Measurements from ENCODE around the gene SLX9. TPM values are rescaled to one million over a fixed set of nuclear protein-coding genes. Genes with fewer than 3 reads are reported as not detected.
"Not testable (repeated sequence)": the region's sequence is repeated elsewhere in the genome, so short reads cannot be mapped to it uniquely, and the experiment has no call there.

The SLX9 gene
- total and polyA plus RNA-seq, 3 experiments from 2014 or later = 14.3 to 71.1 (median 68.1) TPM

DNA sequence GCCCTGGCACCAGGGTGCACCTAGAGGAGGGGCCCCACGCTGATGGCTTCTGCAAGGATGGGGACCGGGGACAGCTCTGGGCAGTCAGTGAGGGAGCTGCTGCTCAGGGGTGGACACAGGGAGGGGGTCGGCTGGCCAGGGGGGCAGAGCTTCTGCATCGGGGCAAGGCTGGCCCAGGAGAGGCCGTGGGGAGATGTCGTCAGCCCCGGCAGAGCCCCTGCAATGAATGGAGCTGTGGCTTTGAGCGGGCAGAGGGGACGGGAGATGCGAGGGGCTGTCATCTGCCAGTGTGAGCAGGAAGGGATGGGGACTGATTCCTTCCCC, 31.8 kb downstream of the SLX9 start:
- POLR2A ChIA-PET = no interaction called here
- peak overlapping the region in 2 of 8 donors; percentile 51 to 89 for H3K27ac Mint-ChIP-seq

DNA sequence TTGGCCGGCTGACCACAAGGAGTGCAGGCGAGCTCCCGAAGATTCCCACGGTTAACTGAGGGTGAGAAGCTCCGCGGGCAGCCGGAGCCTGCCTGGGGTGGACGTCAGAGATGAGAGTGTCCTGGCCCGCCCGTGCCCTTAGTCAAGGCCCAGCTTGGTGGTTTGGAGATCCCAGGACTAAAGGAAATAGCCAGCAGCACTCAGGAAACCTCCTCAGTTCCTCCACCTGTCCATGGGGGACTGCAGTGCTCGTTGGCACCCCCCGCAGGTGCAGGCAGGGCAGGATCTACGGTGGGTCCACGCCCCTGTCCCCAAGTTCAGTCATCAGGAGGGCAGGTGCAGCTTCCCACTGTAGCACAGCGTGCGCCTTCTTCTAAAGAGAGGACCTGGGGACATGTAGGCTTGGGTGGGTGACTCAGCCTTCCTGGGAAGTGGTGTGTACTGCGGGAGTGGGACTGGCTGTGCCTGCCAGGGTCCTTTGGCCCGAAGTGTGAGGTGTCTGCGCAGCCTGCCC, 32.5 kb downstream of the SLX9 start:
- CTCF ChIA-PET = interaction anchor here (0.7 to 1.4 kb wide), 2 partner anchors 160 to 166 kb away, joined by 3 read pairs; no protein-coding TSS in a partner anchor
- H3K4me1 Mint-ChIP-seq = peaks cover 14 to 23% (median 16%) of the 10 kb centered on the region in 3 donors

More for the DNA sequence above, 31.8 kb downstream of the SLX9 start:
- no peaks in the 10 kb centered on the region for H3K27me3 Mint-ChIP-seq
- Histone ChIP-seq H3K4me3 (ENCODE audit: low read length) (no peak overlapping the region), H3K9me3 (ENCODE audit: low read length) (no peaks in the 10 kb centered on the region), H3K4me1 (ENCODE audit: insufficient read depth, low read length) (peaks cover 6% of the 10 kb centered on the region), H3K27ac (ENCODE audit: low read depth, low read length) (no peak overlapping the region), H3K27me3 (ENCODE audit: insufficient read depth, low read length, poor library complexity, severe bottlenecking) (no peaks in the 10 kb centered on the region), H3K36me3 (ENCODE audit: insufficient read depth, low read length) (no peaks in the 10 kb centered on the region)
- DNase-seq = no peak
- H3K36me3 Mint-ChIP-seq = peaks cover 0 to 35% (median 7%) of the 10 kb centered on the region in 3 donors
- H3K4me1 Mint-ChIP-seq = peaks cover 15 to 26% (median 18%) of the 10 kb centered on the region in 3 donors
- no peak overlapping the region for H3K4me3 Mint-ChIP-seq
- no peaks in the 10 kb centered on the region for H3K9me3 Mint-ChIP-seq
- CTCF ChIA-PET = interaction anchor here (1.4 kb wide), 1 partner anchor 167 kb away, joined by 3 read pairs; no protein-coding TSS in a partner anchor

DNA sequence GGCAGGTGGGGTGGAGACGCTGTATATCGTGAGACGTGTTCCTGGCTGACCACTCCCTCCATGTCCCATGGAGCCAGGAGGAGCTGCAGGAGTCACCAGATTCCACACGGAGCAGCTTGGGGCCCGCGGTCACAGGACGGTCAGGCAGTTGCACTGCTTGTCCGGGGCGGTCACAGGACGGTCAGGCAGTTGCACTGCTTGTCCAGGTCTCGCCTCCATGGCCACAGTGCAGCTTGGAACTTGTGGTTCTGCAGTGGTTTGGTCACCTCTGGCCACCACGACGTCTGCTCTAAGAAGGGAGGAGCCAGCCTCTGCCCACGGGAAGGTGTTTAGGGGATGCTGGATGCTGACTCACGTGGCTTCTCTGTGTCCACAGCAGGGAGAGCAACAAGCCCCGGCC, 33.0 kb downstream of the SLX9 start:
- no peak overlapping the region for H3K4me3 Mint-ChIP-seq
- H3K9me3 Mint-ChIP-seq = no peaks in the 10 kb centered on the region
- no peaks in the 10 kb centered on the region for H3K27me3 Mint-ChIP-seq
- ChIA-PET POLR2A (no interaction called here), CTCF (interaction anchor here (0.7 kb wide), 1 partner anchor 159 kb away, joined by 3 read pairs; no protein-coding TSS in a partner anchor)
- Histone ChIP-seq H3K4me3 (ENCODE audit: low read length) (no peak overlapping the region), H3K9me3 (ENCODE audit: low read length) (no peaks in the 10 kb centered on the region), H3K27me3 (ENCODE audit: insufficient read depth, low read length, poor library complexity, severe bottlenecking) (no peaks in the 10 kb centered on the region), H3K27ac (ENCODE audit: low read depth, low read length) (no peak overlapping the region), H3K36me3 (ENCODE audit: insufficient read depth, low read length) (no peaks in the 10 kb centered on the region), H3K4me1 (ENCODE audit: insufficient read depth, low read length) (no peaks in the 10 kb centered on the region)
- H3K4me1 Mint-ChIP-seq = peaks cover 11 to 20% (median 16%) of the 10 kb centered on the region in 3 donors
- H3K36me3 Mint-ChIP-seq = peaks cover 0 to 35% (median 7%) of the 10 kb centered on the region in 3 donors
- DNase-seq = no peak
- H3K27ac Mint-ChIP-seq = no peak overlapping the region

More for the DNA sequence above, 32.5 kb downstream of the SLX9 start:
- Histone ChIP-seq H3K9me3 (ENCODE audit: low read length) (no peaks in the 10 kb centered on the region), H3K27ac (ENCODE audit: low read depth, low read length) (no peak overlapping the region), H3K27me3 (ENCODE audit: insufficient read depth, low read length, poor library complexity, severe bottlenecking) (no peaks in the 10 kb centered on the region), H3K4me3 (ENCODE audit: low read length) (no peak overlapping the region), H3K36me3 (ENCODE audit: insufficient read depth, low read length) (no peaks in the 10 kb centered on the region), H3K4me1 (ENCODE audit: insufficient read depth, low read length) (peaks cover 5% of the 10 kb centered on the region)
- Mint-ChIP-seq H3K27me3 (no peaks in the 10 kb centered on the region), H3K4me3 (no peak overlapping the region), H3K36me3 (peaks cover 0 to 37% (median 7%) of the 10 kb centered on the region in 3 donors), H3K9me3 (no peaks in the 10 kb centered on the region), H3K27ac (peak overlapping the region in 1 of 8 donors; percentile 21)
- DNase-seq = no peak
- POLR2A ChIA-PET = no interaction called here

DNA sequence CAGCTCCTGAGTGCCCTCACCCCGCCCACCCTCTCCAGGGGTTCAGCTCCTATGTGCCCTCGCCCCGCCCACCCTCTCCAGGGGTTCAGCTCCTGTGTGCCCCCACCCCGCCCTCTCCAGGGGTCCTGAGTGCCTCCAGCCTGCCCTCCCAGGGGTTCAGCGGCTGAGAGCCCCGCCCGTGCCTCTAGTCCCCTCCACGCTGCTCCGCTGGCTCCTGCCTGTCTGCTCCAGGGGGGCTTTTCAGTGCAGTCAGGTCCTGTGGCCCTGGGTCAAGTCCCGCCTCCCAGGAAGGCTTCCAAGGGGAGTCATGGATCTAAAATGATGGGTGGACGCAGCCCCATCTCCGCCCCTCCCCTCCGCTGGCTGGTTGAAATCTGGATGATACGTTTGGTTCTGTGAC, 33.8 kb downstream of the SLX9 start:
- DNase-seq = no peak
- Mint-ChIP-seq H3K36me3 (peaks cover 0 to 35% (median 7%) of the 10 kb centered on the region in 3 donors), H3K4me3 (no peak overlapping the region), H3K27ac (peak overlapping the region in 1 of 8 donors; percentile 87), H3K4me1 (peaks cover 11 to 16% (median 16%) of the 10 kb centered on the region in 3 donors), H3K9me3 (no peaks in the 10 kb centered on the region), H3K27me3 (no peaks in the 10 kb centered on the region)
- H3K27ac ChIP-seq (ENCODE audit: low read depth, low read length) = no peak overlapping the region
- H3K9me3 ChIP-seq (ENCODE audit: low read length) = no peaks in the 10 kb centered on the region
- no peak overlapping the region for H3K4me3 ChIP-seq (ENCODE audit: low read length)
- no peaks in the 10 kb centered on the region for H3K36me3 ChIP-seq (ENCODE audit: insufficient read depth, low read length)
- POLR2A ChIA-PET = no interaction called here
- CTCF ChIA-PET = interaction anchor here (1.3 kb wide), 1 partner anchor 155 kb away, joined by 3 read pairs; no protein-coding TSS in a partner anchor
- H3K4me1 ChIP-seq (ENCODE audit: insufficient read depth, low read length) = no peaks in the 10 kb centered on the region
- H3K27me3 ChIP-seq (ENCODE audit: insufficient read depth, low read length, poor library complexity, severe bottlenecking) = no peaks in the 10 kb centered on the region

DNA sequence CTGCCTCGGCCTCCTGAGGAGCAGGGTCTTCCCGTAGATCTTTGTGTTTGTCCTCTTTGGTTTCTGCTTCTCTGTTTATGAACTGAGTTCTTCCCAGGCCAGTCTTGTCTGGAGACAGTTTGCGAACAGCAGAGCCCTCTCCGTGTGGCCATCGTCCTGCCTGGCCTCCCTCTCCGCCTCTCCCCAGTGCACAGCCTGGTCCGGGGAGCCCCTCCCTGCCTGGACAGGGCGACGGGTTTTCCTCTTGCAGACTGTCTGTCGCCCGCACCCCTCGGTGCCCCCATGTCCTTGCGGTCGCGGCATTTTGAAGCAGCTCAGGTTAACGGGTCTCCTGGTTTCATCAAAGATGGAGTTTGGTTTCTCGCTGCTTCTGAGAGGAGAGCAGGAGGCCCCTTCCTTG, 34.8 kb downstream of the SLX9 start:
- Histone ChIP-seq H3K27ac (ENCODE audit: low read depth, low read length) (no peak overlapping the region), H3K36me3 (ENCODE audit: insufficient read depth, low read length) (no peaks in the 10 kb centered on the region), H3K4me3 (ENCODE audit: low read length) (no peak overlapping the region), H3K27me3 (ENCODE audit: insufficient read depth, low read length, poor library complexity, severe bottlenecking) (no peaks in the 10 kb centered on the region), H3K9me3 (ENCODE audit: low read length) (no peaks in the 10 kb centered on the region), H3K4me1 (ENCODE audit: insufficient read depth, low read length) (no peaks in the 10 kb centered on the region)
- Mint-ChIP-seq H3K36me3 (peaks cover 0 to 32% (median 5%) of the 10 kb centered on the region in 3 donors), H3K27me3 (no peaks in the 10 kb centered on the region), H3K4me1 (peaks cover 6 to 12% (median 8%) of the 10 kb centered on the region in 3 donors), H3K9me3 (no peaks in the 10 kb centered on the region), H3K4me3 (no peak overlapping the region), H3K27ac (no peak overlapping the region)
- ChIA-PET CTCF (interaction anchor here (1.3 kb wide), 1 partner anchor 154 kb away, joined by 3 read pairs; no protein-coding TSS in a partner anchor), POLR2A (no interaction called here)
- DNase-seq = no peak

DNA sequence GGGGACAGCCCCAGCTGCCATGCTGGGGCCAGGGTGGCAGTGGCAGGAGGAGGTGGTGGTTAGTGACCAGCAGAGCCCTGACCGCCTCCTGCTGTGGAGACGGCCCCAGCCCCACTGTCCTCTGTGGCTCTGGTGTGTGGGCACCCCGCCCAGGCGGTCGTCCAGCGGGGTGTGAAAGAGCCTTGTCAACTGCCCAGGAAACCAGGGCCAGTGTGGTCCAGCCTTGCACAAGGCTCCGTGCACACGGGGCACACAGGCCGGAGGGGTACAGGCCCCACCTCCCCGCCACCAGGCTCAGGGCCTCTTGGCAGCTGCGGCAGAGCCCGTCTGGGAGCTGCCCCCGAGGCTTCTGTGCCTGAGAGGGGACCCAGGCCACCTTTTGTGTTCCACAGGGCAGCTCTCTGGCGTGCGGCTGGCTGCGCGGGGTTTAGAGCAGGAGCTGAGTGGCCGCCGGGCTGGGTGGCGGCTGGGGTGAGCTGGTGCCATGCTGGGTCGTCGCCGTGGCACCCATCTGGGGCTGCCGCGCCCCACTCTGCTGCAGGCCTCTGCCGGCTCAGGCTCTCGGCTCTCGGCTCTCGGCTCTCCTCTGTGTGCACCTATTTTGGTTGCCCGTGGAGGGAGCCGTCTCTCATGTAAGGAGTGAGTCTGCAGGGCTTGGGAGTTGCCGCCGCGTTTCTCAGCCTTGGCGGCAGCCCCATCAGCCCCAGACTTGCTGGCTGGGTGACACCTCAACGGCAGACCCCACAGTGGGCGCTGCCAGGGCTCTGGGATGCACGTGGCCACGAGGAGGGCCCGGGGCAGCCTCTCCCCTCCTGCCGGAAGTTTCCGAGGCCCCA, 36.1 kb downstream of the SLX9 start:
- no peaks in the 10 kb centered on the region for H3K27me3 Mint-ChIP-seq
- H3K36me3 Mint-ChIP-seq = peaks cover 0 to 23% (median 4%) of the 10 kb centered on the region in 3 donors
- no peaks in the 10 kb centered on the region for H3K9me3 Mint-ChIP-seq
- no peak for DNase-seq
- H3K4me1 Mint-ChIP-seq = peaks cover 0 to 5% (median 0%) of the 10 kb centered on the region in 3 donors
- Histone ChIP-seq H3K27me3 (ENCODE audit: insufficient read depth, low read length, poor library complexity, severe bottlenecking) (no peaks in the 10 kb centered on the region), H3K4me3 (ENCODE audit: low read length) (no peak overlapping the region), H3K9me3 (ENCODE audit: low read length) (no peaks in the 10 kb centered on the region), H3K4me1 (ENCODE audit: insufficient read depth, low read length) (no peaks in the 10 kb centered on the region), H3K27ac (ENCODE audit: low read depth, low read length) (no peak overlapping the region), H3K36me3 (ENCODE audit: insufficient read depth, low read length) (no peaks in the 10 kb centered on the region)
- CTCF ChIA-PET = no interaction called here
- POLR2A ChIA-PET = no interaction called here
- H3K4me3 Mint-ChIP-seq = no peak overlapping the region
- peak overlapping the region in 1 of 8 donors; percentile 33 for H3K27ac Mint-ChIP-seq

DNA sequence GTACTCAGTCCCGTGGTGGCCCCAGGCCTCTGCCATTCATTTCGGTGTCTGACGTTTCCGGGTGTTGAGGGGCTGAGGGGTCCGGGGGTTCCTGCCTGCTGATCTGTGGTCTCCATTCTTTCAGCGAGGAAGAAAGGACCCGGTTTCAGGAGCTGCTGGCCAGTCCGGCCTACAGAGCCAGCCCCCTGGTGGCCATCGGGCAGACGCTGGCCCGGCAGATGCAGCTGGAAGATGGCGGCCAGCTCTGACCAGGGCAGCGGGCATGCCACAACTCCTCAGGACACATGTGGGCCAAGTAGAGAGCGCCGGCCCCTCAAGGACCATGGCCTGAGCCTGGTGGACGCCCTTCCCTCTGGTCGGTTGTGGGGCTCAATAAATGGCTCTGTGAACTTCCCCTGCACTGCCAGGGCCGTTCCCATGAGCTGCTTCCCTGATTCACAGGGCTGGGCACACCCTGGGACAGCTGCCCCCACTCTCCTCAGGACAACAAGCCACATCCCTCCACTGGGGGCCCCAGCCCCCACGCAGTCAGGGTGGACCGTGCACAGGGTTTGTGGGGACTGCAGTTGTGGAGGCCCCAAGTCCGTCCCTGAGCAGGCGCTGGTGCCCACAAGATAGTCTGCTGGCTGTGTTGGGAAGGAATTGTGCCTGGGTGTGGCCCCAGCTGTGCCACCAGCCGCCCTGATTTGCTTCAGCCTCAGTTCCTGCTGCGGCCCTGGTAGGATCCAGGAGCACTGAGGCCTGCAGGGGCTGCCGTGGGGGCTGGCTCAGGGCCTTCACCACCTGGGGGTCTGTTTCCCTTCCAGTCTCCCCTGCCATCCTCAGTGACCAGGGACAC, 36.9 kb downstream of the SLX9 start:
- peak overlapping the region in 1 of 8 donors; percentile 6 for H3K27ac Mint-ChIP-seq
- H3K4me1 ChIP-seq (ENCODE audit: insufficient read depth, low read length); H3K27me3 Mint-ChIP-seq; H3K4me3 ChIP-seq (ENCODE audit: low read length); H3K9me3 ChIP-seq (ENCODE audit: low read length); H3K27ac ChIP-seq (ENCODE audit: low read depth, low read length); H3K27me3 ChIP-seq (ENCODE audit: insufficient read depth, low read length, poor library complexity, severe bottlenecking); H3K4me3 Mint-ChIP-seq; DNase-seq; H3K4me1 Mint-ChIP-seq; H3K9me3 Mint-ChIP-seq; POLR2A ChIA-PET; H3K36me3 ChIP-seq (ENCODE audit: insufficient read depth, low read length); CTCF ChIA-PET: not testable (repeated sequence)
- H3K36me3 Mint-ChIP-seq = peaks cover 0 to 22% (median 4%) of the 10 kb centered on the region in 3 donors

Measured in CD8-positive, alpha-beta memory T cell (primary cell).